Right atrium auricular region (tissue), 2 donors: ENCODE data around the gene SOD1. TPM values are rescaled to one million over a fixed set of nuclear protein-coding genes. Genes with fewer than 3 reads are reported as not detected.
"Not testable (repeated sequence)": the region's sequence is repeated elsewhere in the genome, so short reads cannot be mapped to it uniquely, and the experiment has no call there.

Experiments used
- DNase-seq: peaks from one replicate; pipeline ENCODE4 v3.0.0-alpha.2; 2019; ENCODE audit warnings: low spot score
- H3K27ac ChIP-seq, 2 donors: fragments of 200-600 bp; sonication (generic); 1 replicate in 1 of 2; 2 replicates in 1 of 2; pipeline ENCODE4 v1.5.1; 2016 to 2019
- H3K27me3 ChIP-seq, 2 donors: fragments of 200-600 bp; sonication (generic); one replicate each; pipeline versions ENCODE4 v1.5.1 to v1.6.0; 2017 to 2019
- H3K36me3 ChIP-seq: fragments of 200-600 bp; sonication (generic); one replicate; pipeline ENCODE4 v1.5.1; 2016
- H3K4me1 ChIP-seq, 2 donors: fragments of 200-600 bp; sonication (generic); one replicate each; pipeline versions ENCODE4 v1.5.1 to v1.6.0; 2017 to 2019
- H3K4me3 ChIP-seq, 2 donors: fragments of 200-600 bp; sonication (generic); 1 replicate in 1 of 2; 2 replicates in 1 of 2; pipeline ENCODE4 v1.5.1; 2017 to 2019; ENCODE audit warnings: mild to moderate bottlenecking in 1 of 2, moderate library complexity in 1 of 2
- H3K9me3 ChIP-seq, 2 donors: fragments of 200-600 bp; sonication (generic); one replicate each; pipeline ENCODE4 v1.5.1; 2019
- CTCF ChIP-seq, 2 donors: fragments of 200-600 bp; sonication (generic); IDR thresholded peaks; one replicate each; pipeline ENCODE4 v1.5.1; 2019; ENCODE audit warnings: antibody characterized with exemption in 2 of 2
- total RNA-seq, 2 donors: library from RNA; depleted of rRNA; stranded (reverse); fragments of >200 nt; gene quantifications; one replicate each; pipeline ENCODE4 v1.1.0, GENCODE V29; 2016

Gene SOD1
- total RNA-seq, 2 donors from 2014 or later, result 321 to 332 TPM

DNA sequence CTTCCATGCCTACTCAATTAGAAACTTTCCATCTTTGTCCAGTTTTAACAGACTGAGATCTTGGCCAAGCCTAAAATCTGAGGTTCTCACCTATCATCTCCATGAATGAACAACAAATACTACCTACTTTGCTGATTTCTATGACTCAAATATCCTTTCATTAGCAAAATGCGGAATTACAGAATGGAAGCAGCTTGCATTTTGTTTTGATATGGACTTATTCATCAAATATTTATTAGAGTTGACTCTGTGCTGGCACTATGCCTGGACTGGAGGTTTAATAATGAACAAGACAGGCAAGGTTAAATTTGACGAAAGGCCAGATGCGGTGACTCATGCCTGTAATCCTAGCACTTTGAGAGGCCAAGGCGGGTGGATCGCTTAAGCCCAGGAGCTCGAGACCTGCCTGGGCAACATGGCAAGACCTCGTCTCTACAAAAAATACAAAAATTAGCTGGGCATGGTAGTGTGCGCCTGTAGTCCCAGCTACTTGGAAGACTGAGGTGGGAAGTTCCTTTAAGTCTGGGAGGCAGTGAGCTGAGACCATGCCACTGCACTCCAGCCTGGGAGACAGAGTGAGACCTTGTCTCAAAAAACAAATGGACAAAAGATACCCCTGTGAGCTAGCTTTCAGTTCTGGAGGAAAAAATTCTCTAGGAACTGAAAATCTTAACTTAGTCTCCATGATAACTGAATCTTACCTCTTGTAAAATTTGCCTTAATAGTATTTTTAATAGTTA lies 29.4 kb upstream of the SOD1 start:
- DNase-seq, result no peak
- Histone ChIP-seq H3K27ac (no peak overlapping the region), H3K4me1 (no peaks in the 10 kb centered on the region), H3K9me3 (no peaks in the 10 kb centered on the region), H3K36me3 (no peaks in the 10 kb centered on the region), H3K4me3 (no peak overlapping the region), H3K27me3 (no peaks in the 10 kb centered on the region)
- TF ChIP-seq CTCF (IDR thresholded peaks at IDR 0.05), result no peak

- H3K4me1 ChIP-seq, DNase-seq, H3K27me3 ChIP-seq, H3K27ac ChIP-seq, H3K36me3 ChIP-seq, H3K4me3 ChIP-seq, H3K9me3 ChIP-seq: not testable (repeated sequence)
Measured at GRCh38 chr21:31631881-31632280, 27.6 kb upstream of the SOD1 start.

DNA sequence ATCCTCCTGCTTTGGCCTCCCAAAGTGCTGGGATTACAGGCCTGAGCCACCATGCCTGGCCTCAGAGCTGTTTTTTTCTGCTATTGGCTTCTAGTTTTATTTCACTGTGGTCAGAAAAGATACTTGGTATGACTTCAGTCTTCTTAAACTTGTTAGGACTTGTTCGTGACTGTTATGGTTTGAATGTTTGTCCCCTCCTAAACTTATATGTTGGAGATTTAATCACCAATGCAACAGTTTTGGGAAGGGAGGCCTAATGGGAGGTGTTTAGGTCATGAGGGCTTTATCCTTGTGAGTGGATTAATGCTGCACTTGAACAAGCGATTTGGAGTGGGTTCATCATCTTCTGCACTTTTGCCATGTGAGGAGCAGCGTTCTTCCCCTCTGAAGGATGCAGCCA lies 24.5 kb upstream of the SOD1 start:
- Histone ChIP-seq H3K4me1 (no peaks in the 10 kb centered on the region), H3K9me3 (no peaks in the 10 kb centered on the region), H3K4me3 (no peak overlapping the region), H3K27ac (no peak overlapping the region), H3K36me3 (no peaks in the 10 kb centered on the region), H3K27me3 (no peaks in the 10 kb centered on the region)
- no peak for DNase-seq
- TF ChIP-seq CTCF (IDR thresholded peaks at IDR 0.05), result no peak

DNA sequence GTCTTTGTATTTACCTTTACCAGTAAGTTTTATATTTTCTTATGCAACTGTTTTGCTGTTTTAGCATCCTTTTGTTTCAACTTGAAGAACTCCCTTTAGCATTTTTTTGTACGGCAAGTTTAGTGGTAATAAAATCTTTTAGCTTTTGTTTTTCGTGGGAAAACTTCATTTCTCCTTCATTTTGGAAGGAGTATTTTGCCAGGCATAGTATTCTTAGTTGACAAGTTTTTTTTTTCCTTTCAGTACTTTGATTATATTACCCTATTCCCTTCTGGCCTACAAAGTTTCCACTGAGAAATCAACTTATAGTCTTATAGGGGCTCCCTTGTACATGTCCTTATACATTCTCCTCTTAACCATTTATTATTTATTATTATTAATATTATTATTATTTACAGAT lies 22.6 kb upstream of the SOD1 start:
- H3K36me3 ChIP-seq, result no peaks in the 10 kb centered on the region
- no peaks in the 10 kb centered on the region for H3K4me1 ChIP-seq
- H3K9me3 ChIP-seq, result no peaks in the 10 kb centered on the region
- no peak for DNase-seq
- TF ChIP-seq CTCF (IDR thresholded peaks at IDR 0.05), result no peak
- no peak overlapping the region for H3K4me3 ChIP-seq
- H3K27me3 ChIP-seq, result no peaks in the 10 kb centered on the region
- H3K27ac ChIP-seq, result no peak overlapping the region

DNA sequence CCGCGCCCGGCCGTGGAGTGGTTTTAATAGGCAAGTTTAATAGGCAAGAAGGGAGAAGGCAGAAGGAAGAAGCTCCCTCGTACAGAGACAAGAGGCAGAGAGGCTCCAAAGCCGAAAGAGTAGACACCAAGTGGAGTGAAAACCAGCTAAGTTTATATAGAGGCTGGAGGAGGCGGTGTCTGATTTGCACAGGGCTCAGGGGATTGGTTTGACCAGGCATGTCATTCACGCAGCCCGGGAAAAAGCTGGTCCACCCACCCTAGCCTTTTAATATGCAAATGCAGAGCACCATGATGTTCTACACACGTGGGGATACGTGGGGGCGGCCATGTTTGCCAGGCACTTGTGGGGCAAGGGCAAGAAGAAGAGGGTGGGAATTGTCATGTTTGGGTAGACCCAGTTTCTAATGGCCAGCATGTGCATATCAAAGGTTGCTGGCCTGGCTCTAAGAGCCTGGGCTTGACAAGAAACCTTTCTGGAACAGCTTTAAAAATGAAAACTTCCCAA lies 18.0 kb upstream of the SOD1 start:
- Histone ChIP-seq H3K27me3 (no peaks in the 10 kb centered on the region), H3K27ac (no peak overlapping the region), H3K4me1 (no peaks in the 10 kb centered on the region), H3K4me3 (no peak overlapping the region), H3K36me3 (no peaks in the 10 kb centered on the region), H3K9me3 (no peaks in the 10 kb centered on the region)
- TF ChIP-seq CTCF (IDR thresholded peaks at IDR 0.05), result no peak
- no peak for DNase-seq

GRCh38 chr21:31644643-31645042 lies 14.8 kb upstream of the SOD1 start:
- no peak for DNase-seq
- H3K4me3 ChIP-seq, result no peak overlapping the region
- no peaks in the 10 kb centered on the region for H3K27me3 ChIP-seq
- H3K4me1 ChIP-seq, result no peaks in the 10 kb centered on the region
- no peak overlapping the region for H3K27ac ChIP-seq
- no peaks in the 10 kb centered on the region for H3K36me3 ChIP-seq
- TF ChIP-seq CTCF (IDR thresholded peaks at IDR 0.05), result no peak
- no peaks in the 10 kb centered on the region for H3K9me3 ChIP-seq
